ENCODE data around the gene CCSER1. TPM values are rescaled to one million over a fixed set of nuclear protein-coding genes. Genes with fewer than 3 reads are reported as not detected.
A peak's percentile ranks its signal among the peaks of the same experiment; 100 is the strongest.

The CCSER1 gene
- total RNA-seq, 4 donors from 2014 or later: 3.2 to 17.3 (median 10.2) TPM

DNA sequence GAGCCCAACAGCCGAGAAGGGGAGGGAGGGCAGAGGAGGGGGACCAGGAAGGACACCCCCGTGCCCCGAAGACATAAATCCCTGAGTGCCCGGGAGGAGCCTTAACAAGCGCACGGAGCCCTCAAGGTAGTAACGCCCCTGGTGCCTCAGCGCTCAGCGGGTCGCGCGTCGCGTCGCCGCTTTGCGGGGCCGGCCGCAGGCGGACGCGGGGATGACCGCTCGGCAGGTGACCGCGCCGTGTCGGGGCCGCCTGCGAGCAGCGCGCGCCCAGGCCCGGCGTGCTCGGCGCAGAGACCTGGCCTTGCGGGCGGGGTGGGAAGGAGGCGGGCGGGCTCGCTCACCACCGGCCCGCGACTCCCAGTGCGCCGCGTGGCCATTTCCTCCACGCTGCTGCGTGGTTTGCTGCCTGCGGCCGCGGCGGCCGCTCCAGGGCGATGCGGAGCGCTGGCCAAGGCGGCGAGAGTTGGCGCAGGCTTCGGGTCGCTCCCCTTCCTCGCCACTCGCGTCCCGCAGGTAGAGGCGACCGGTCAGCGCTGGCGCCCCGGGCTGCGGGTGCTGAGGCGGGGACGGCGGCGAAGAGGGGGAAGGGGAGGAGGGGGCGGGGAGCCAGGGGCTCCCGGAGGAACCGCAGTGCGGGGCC is 632 bp downstream of the CCSER1 start:
- ATAC-seq (ENCODE audit: low FRiP score) (peak; percentile 61), DNase-seq (ENCODE audit: low spot score) (no peak)
- TF ChIP-seq, protein P1, sequence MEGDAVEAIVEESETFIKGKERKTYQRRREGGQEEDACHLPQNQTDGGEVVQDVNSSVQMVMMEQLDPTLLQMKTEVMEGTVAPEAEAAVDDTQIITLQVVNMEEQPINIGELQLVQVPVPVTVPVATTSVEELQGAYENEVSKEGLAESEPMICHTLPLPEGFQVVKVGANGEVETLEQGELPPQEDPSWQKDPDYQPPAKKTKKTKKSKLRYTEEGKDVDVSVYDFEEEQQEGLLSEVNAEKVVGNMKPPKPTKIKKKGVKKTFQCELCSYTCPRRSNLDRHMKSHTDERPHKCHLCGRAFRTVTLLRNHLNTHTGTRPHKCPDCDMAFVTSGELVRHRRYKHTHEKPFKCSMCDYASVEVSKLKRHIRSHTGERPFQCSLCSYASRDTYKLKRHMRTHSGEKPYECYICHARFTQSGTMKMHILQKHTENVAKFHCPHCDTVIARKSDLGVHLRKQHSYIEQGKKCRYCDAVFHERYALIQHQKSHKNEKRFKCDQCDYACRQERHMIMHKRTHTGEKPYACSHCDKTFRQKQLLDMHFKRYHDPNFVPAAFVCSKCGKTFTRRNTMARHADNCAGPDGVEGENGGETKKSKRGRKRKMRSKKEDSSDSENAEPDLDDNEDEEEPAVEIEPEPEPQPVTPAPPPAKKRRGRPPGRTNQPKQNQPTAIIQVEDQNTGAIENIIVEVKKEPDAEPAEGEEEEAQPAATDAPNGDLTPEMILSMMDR (IDR thresholded peaks at IDR 0.05): no peak

DNA sequence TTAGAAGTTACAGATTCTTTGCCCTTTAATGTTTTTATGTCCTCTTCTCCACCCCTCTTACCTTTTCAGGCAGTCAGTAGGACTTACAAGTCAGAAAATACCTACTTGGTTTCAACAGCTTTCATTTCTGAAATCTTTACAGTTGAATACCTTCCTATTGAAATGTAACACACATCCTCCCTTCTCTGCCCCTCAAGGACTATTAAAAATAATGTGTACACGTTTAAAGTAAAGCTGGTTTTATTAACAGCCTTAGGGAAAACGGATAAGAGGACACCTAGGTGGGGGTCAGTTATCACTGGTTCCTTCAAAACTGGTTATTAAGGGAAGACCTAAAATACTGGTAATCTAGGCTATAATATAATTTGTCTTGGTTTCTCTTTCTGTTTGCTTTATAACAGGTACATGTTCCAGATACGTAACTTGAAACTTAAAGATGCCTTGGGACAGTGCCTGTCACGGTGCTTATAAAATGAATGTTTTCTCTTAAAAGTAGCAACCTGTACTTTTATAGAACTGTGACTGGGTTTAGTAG is 1.8 kb downstream of the CCSER1 start:
- DNase-seq (ENCODE audit: low spot score) (no peak), ATAC-seq (ENCODE audit: low FRiP score) (no peak)
- TF ChIP-seq, protein P1 (IDR thresholded peaks at IDR 0.05): no peak

DNA sequence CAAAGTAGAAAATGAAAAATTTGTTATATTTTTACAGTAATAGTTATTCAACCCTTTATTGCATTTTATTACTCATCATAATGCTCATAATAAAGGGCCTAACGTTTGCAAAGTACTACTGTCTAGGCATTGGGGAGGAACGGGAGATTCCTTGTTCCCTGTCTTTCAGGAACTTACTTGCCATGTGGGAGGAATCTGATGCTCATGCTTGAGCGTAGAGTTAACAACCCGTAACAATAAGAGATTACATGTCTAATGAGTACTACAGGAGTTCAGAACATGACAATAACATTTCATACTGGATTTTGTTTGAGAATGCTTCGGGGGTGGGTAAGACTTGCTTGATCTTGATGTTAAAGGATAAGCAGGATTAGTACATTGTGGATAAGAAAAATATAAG is 2.9 kb downstream of the CCSER1 start:
- no peak for DNase-seq (ENCODE audit: low spot score)
- ATAC-seq (ENCODE audit: low FRiP score): no peak
- TF ChIP-seq, protein P1 (IDR thresholded peaks at IDR 0.05): no peak

DNA sequence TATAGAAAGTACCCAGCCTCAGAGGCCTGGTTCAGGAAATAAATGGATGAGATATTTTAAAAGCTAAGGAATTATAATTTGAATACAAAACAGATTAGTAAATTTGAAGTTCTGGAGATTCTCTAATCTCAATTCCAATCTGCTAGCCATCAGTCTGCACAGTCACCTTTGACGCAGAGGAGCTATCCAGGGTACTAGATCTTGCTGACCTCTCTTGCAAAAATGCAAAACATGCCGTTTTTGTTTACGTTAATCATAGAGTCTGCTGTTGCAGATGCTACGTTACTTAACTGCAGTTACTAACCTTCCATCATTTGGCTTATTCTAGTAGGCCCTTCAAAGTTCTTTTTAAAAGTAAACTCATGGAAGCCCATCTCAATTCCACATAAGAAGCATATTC is 10.4 kb downstream of the CCSER1 start:
- TF ChIP-seq, protein P1 (IDR thresholded peaks at IDR 0.05): no peak
- ATAC-seq (ENCODE audit: low FRiP score) (no peak), DNase-seq (ENCODE audit: low spot score) (no peak)

DNA sequence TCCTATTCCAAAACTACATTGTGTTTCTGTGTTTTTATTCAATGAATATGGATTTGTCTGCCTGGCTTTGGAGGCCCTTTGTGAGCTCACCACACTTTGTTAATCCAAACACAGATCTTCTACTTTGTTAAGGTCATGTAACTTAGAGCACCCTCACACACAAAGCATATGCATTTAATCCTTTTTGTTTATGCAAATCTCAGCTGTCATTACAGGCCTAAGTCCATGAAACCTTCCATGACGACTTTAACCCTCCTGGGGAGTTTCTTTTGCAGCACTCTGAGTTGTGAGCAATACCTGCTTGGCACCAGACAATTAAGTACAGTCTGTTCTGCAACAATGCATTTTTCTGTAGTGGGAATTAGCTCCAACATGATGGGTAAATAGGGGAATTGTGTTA is 14.9 kb downstream of the CCSER1 start:
- DNase-seq (ENCODE audit: low spot score) (no peak), ATAC-seq (ENCODE audit: low FRiP score) (no peak)
- TF ChIP-seq, protein P1 (IDR thresholded peaks at IDR 0.05): no peak

DNA sequence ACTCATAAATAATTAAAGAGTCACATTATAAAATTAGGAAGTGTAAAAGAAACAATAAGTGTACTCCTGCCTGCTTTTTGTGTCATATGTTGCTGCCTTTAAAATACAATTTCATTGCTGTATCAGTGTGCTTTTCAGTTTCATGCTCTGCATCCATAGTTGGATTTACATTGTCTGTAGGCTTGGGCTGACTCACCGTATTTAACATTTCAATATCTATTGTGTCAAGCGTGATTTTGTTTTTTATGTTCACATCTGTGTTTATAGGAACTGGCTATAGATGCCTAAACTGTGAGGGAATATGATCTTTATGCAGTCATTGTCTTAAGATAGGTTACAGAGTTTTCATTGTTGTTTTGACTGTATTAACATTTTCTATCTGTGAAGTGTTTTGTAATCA is 18.1 kb downstream of the CCSER1 start:
- DNase-seq (ENCODE audit: low spot score): no peak
- no peak for ATAC-seq (ENCODE audit: low FRiP score)
- TF ChIP-seq, protein P1 (IDR thresholded peaks at IDR 0.05): no peak

DNA sequence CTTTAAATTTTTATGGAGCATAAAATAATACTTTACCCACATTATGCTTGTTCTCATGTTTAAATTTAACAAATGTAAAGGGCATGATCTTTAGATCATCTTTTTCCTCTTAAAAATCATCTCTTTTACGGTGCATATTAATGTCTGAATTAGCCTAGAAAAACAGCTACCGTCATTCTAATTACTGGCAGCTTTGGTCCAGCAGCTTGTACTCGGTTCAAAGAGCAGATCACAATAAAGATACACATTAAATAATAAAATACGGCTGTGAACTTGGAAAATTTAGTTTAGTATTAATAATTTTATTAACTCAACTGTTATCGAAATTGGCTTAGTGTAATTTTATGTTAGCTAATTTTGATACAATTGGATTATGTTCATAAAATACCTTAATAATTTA is 19.1 kb downstream of the CCSER1 start:
- no peak for DNase-seq (ENCODE audit: low spot score)
- no peak for ATAC-seq (ENCODE audit: low FRiP score)
- TF ChIP-seq, protein P1 (IDR thresholded peaks at IDR 0.05): no peak

All from omental fat pad (tissue), 4 donors.